HG02870 (cell line): Measurements from ENCODE around the gene C1QTNF1.

ENCODE experiments used
- ATAC-seq: cut with Tn5 transposase; IDR thresholded peaks from one replicate; pipeline ENCODE4 v1.9.1; 2021; ENCODE audit warnings: mild to moderate bottlenecking, moderate library complexity; ENCODE audit not compliant: unreplicated experiment

C1QTNF1 gene

DNA sequence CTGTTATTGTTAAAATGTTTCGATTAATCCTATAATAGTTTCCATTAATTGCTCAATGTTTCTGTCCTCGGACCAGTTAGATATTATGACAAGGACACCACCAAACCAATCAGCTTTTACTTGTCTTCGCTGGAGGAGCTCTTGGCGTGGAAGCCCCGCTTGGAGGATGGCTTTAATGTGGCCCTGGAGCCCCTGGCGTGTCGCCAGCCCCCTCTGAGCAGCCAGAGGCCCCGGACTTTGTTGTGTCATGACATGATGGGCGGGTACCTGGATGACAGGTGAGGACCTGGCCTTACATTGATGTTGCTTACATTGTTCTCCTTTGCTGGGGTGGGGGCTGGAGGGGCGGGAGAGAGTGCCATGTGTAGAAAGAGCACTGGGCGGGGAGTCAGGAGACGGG lies 53.6 kb downstream of the C1QTNF1 start:
- ATAC-seq = no peak

DNA sequence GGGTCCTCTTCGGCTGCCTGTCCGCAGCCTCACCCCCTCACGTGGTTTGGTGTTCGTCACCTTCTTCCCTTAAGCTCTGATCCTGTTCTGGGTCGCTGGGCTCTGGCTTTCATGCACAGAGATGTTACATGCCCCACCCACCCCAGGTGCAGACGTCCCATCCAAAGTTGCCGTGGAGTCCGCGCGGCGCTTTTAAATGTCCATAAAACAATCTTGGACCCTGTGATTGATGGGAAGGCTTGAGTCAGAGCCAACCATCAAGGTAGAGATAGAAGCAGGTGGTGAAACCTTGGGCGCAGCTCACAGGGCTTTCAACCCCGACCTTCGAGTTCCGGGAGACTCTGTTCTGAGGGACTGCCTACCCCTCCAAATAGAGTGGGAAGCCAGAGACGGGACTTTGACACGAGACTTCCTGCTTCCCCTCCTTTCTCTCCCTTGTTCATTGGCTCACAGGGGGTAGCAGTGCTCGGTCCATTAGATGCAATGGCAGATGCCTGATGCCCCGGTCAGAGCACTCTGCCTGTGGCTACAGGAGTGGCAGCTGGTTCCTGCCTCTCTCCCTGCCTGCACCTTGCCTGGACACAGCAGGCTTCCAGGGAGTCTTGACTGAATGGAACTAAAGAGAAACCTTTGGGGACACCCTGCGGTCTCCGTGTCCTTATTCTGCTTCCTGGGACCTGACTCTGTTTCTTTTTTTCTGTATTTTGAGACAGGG lies 54.7 kb downstream of the C1QTNF1 start:
- ATAC-seq = no peak

DNA sequence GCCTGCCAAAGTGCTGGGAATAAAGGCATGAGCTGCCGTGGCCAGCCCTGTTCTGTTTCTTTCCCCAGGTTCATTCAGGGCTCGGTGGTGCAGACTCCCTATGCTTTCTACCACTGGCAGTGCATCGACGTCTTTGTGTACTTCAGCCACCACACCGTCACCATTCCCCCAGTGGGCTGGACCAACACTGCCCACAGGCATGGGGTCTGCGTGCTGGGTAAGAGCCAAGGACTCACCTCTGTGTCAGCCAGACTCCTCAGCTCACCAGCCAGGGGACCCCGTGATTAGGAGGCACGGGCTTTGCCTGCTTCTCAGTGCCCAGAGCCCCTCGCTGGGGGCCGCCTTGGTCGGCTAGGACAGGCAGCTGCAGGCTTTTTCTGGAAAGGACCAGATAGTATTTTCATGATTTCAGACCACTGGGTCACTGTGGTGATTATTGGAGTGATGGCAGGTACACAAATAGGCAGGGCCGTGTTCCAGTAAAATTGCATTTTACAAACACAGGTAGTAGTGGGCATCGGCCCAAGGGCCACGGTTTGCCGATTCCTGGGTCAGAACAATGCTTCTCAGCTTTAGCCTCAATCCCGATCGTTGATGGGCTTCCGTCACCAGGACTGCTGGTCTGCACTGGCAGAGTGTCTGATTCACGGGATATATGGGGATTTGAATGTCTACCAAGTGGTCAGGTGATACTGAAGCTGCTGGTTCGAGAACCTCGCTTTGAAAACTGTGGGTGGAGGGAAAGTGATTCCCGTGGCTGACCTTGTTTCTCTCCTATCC lies 55.6 kb downstream of the C1QTNF1 start:
- ATAC-seq = no peak

DNA sequence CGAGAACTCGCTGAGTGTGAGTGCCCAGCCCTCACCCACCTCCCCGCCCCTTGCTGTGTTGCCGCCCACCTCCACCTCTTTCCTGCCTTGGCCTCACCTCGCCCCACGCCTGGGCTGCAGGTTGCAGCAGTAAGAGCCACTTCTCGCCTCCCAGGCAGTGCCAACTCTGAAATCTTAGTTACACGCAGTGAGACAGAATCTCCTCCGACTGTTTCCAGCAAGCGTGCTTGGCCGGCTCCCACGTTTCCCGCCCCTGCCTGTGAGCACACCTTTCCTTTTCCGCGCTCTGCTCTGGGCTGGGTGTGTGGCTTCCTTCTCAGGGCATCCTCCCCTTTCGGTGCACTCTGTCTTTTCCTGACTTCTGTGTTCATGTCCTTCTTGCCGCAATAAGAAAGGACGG lies 56.4 kb downstream of the C1QTNF1 start:
- no peak for ATAC-seq

DNA sequence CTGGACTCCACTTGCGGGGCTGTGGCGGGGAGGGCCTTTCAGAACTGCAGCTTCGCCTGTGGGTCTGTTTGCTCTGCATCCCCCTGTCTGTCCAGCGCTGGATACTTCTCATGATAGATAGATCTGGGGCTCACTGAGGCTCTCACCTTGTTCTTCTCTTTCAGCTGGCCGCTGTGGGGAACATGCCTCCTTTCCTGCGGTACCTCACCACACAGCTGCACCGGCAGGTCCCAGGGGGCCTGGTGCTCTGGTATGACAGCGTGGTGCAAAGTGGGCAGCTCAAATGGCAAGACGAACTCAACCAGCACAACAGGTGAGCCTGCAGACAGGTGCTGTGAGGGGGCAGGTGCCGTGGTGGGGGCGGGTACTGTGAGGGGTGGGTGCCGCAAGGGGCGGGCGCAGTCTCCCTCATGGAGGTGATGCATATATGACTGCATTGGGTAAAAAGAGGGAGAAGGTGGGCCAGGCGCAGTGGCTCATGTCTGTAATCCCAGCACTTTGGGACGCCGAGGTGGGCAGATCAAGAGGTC lies 56.9 kb downstream of the C1QTNF1 start:
- ATAC-seq = no peak

DNA sequence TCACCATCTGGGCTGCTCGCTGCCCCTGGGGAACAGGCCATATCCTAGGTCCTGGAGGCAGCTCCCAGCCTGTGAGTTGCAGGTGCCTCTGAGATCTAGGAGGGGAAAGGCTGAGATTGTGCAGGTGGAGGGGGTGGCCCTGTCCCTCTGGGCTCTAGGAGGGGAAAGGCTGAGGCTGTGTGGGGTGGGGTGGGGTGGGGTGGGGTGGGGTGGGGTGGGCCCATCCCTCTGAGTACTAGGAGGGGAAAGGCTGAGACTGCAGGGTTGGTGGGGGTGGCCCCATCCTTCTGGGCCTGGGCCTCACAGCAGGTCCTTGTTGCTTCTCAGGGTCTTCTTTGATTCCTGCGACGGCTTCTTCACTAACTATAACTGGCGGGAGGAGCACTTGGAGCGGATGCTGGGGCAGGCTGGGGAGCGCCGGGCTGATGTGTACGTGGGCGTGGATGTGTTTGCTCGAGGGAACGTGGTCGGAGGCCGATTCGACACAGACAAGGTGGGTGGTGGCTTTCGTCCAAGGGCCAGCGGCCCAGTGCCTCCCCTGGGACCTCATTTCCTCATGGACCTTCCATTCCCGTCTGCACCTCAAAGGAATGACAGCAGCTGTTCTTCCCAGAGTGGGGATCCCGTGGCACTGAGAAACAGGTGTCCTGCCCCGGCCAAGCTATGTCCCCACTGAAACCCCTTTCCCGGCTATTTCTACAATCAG lies 57.8 kb downstream of the C1QTNF1 start:
- ATAC-seq = no peak

DNA sequence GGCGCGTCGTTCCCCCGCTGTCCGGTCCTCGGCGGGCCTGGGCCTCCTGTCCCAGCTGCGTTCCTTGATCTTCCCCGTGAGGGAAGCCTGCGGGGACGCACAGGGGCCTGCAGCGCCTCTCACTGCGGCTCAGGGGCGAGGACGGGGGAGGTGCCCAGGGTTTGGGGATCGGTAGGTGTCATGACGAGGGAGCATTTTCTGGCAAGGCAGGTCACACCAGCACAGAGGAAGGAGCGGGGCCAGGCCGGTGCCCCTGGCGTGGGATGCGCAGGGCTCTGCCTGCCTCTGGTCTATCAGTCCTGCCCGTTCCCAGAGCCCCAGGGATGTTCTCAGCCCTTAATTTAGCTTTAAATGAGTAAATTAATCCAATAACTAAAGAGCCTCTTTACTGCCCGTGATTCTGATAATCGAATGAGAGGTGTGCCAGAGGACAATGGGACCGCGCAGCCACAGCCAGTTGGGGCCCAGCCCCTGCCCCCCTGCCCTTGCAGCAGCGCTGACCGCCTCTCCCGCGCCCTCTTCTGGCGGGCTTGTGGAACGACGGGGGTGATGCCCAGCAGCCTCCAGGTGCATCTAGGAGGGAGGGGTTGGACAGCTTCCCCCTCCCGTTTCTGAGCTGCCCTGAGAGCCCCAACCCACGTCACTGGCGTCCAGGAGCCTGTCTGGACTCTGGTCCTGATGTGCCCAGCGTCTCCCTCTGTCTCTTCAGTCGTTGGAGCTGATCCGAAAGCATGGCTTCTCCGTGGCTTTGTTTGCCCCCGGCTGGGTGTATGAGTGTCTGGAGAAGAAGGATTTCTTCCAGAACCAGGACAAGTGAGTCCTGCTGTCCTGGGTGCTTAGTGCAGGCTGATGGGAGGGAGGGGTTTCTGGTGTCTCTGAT lies 58.6 kb downstream of the C1QTNF1 start:
- no peak for ATAC-seq

DNA sequence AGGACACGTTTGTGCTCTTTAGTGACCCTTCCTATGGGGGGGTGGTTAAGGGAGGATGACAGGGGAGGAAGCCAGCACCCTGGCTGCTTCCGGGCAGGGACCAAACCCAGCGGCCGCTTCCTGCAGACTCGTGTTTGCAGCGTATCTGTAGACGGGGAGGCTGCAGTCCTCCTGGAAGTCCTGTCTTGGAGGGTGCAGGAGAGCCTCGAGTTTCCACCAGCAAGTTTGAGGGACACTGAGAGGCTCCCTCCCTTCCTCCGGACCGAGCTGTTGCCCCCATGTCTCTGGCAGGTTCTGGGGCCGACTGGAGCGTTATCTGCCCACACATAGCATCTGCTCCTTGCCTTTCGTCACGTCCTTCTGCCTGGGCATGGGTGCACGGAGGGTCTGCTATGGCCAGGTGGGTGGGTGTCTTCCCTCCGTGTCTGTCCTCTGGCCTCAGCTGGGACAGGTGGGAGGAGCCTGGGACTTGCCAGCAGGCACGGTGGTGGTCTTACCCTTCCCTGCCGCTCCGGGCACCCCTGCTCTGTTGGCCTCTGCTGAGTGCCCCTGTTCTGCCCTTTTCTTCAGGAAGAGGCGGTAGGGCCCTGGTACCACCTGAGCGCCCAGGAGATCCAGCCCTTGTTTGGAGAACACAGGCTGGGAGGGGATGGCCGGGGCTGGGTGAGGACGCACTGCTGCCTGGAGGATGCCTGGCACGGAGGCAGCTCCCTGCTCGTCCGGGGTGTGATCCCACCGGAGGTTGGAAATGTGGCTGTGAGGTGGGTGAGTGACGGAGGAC lies 59.4 kb downstream of the C1QTNF1 start:
- no peak for ATAC-seq

DNA sequence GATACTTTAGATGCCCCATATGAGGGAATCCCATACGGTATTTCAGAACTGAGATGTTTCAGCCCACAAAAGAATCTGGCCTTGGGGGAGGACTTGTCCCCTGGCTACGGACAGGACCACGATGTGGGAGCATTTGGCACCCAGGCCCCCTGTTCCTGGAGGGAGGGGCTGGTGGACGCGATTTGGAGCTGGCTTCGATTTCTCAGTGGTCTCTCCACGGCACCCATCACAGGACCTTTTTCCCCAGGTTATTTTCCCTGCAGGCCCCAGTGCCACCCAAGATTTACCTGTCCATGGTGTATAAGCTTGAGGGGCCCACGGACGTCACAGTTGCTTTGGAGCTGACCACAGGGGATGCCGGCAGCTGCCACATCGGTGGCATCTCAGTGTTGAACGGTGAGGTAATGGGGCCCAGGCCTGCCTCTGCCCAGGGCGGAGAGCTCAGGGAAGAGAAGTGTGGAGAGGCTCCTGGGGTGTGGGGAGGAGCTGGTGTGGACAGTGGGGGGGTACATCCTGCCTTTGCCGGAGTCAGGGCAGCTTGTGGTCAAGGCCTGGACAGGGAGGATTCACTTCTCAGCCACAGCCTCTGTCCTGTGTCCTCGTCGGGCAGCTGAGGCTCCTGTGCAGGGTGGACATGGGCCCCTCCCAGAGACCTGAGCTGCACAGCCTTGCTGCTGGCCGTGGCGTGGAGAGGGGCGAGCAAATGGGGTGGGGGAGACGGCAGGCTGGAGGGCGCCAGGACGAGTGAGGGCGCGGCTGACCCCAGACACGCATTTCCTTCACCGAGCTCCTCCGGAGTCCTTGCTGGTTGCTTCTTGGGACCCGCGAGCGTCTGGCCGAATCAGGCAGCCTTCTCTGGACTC lies 60.6 kb downstream of the C1QTNF1 start:
- no peak for ATAC-seq

DNA sequence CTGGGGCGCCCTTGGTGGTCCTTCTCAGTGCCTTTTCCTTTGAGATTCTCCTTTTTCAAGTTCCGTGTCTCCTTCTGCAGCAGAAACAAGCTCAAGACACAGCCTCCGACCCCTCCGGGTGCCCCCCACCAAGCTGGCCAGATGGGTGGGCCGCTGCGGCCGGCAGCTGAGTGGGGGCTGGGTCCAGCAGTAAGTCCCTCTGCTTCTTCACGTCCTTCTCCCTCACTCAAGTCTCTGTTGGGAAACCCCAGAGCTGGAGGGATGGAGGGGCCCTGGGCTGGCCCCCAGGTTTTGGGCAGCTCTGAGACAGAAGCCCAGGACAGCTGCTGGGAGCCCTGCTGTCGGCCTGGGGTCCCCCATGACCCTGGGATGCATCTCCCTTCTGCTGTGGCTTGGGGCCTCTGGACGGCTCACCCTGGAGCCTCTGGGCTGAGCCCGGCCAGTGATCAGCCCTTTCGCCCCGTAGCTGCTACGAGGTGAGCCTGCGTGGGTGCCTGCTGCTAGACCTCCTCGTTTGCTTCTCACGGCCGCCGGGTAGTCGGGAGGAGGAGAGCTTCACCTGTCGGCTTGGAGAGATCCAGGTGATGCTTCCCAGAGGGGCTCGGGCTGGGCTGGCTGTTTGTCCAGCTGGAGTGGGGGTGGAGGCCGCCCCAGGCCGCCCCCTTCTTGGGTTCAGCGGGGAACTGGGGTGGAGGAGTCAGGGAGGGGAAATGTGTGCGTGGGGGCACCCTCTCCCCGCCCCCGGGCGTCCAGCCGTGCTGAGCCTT lies 61.4 kb downstream of the C1QTNF1 start:
- no peak for ATAC-seq

DNA sequence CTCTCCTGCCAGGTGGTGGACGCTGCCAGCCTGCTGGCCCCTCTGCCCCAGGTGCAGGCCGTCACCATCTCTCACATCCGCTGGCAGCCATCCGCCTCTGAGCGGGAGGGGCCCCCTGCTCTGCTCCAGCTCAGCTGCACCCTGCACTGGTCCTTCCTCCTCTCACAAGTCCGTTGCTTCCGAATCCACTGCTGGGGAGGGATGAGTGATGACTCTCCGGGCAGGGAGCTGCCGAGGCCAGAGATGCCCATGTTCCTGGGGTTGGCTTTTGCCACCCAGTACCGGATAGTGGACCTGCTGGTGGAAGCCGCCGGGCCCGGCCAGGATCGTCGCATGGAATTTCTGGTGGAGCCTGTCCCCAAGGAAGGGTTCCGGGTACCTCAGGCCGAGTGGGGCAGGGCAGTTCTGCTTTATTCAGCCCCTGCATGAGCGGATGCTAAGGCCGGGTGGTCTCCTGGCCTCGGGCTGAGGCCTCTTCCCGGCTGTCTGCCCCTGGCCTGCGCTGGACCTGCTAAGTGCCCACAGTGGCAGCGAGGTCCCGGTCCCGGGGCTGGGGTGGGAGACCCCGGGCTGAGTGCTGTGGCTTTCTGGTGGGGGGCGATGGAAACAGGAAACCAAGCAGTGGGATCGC lies 62.1 kb downstream of the C1QTNF1 start:
- ATAC-seq = no peak

DNA sequence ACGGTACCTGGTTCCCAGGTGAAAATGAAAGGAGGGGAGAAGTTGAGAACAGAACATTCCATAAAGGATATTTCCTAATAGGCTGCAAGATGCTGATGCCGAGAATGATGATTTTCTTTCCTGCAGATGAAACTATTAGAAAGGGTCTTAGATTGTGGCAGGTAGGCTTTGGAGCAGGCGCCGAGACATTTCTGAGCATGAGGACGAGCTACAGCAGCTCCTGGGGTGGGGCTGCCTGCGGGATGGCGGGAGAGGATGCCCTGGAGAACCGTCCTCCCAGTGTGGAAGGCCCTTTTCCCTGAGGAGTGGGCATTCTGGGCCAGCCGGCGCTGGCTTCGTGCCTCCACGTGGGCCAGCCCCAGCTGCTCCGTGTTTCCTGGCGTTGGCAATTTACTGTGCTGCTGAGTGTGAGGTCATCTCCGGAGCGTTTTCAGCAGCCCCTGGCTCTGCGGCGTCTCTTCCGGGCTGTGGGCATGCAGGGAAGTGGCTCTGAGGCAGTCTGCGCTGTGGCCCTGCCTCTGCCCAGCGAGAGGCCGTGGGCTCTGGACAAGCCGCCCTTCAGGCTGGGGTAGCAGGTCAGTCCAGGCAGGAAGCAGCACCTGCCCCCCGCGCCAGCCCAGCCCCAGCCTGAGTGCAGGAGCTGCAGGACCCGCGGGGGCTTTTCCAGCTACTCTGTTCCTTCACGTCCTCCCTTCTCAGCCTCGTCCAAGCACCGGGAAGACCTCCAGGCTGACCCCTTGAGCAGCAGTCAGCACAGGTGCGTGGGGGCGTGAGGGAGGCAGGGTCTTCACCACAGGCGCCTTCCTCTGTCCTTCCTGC lies 62.8 kb downstream of the C1QTNF1 start:
- ATAC-seq = no peak

DNA sequence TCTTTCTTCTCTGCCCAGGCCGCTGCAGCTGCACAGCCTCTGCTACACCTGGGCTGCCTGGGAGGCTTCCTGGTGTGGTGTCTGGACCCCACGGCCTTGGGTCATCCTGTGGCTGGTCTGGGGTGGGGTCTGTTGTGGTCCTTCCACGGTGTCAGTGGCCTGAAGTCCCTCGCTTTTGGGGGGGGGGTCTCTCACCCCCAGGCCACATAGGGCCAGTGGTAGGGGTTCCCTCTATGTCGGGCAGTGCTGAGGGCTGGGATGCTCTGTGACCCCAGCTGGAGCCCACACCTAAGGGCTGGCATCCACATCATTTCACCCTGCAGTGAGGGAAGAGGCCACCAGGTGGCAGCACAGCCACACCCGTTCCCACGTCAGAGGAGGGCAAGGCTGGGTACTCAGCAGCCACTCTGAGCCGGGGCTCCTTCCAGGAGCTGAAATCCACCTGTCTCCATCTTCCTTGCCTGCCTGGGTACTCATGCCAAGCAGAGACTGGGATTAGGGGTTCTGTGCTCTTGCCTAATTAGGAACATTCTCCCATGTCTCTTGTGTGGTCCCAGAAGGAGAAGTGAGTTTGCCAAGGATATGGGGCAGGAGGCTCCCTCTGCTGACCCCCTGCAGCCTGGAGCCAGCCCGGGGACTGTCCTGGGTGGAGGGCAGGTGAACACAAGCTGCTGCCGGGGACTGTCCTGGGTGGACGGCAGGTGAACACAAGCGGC lies 63.6 kb downstream of the C1QTNF1 start:
- no peak for ATAC-seq

DNA sequence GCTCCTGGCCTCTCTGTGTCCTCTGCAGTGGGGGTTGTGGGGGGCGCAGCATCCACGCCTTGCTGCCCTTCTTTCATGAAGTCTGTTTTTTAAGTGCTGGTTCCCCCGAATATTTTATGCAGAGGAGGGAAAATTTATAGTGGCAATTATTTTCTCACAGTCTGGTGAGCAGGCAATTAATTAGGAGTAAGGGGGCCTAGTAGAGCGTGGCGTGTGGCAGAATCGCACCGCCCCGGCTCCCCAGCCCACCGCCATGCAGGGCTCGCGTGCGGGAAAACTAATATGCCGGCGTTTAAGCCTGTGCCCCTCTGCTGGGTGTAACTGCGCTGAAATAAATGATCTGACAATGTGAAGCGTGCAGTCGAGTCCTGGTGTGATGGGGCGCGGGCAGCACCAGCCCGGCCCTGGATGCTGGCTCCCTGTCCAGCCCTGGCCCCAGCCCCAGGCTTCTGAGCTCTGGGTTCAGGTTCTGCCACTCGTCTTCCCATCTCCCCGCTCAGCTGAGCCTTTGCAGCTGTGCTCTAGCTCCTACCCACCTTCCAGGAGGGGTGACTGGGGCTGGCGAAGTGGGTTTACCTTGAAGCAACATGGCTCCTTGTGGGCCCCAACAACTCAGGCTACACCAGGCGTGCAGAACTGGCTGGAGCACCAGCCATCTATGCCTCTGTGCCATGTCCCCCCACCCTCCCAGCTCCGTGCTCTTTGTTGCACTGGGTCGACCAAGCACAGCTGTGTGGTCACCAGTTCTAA lies 64.5 kb downstream of the C1QTNF1 start:
- ATAC-seq = no peak

DNA sequence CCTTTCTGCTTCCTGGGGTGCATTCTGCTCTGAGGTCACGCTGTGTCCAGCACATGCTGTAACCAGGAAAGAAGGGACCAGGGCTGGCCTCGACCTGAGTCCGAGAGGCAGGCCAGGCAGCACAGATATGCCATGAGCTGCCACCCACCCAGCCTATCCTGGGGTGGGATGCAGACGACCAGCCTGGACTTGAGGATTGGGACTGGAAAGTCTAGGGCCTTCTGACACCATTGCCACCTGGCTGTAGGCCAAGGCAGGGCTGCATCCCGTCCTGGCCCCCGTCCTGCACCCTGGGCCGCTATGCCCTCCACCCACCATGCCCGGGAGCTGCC lies 65.0 kb downstream of the C1QTNF1 start:
- ATAC-seq = no peak
